Nasal cavity respiratory epithelium epithelial cell of viscerocranial mucosa (primary cell): Measurements from ENCODE around the gene OR10P1. TPM values are rescaled to one million over a fixed set of nuclear protein-coding genes. Genes with fewer than 3 reads are reported as not detected.

Source experiments
- total RNA-seq: library from RNA; depleted of rRNA; stranded (reverse); fragments of >200 nt; gene quantifications from 2 replicates; pipeline ENCODE4 v1.2.3, GENCODE V29; 2014

OR10P1 gene, protein sequence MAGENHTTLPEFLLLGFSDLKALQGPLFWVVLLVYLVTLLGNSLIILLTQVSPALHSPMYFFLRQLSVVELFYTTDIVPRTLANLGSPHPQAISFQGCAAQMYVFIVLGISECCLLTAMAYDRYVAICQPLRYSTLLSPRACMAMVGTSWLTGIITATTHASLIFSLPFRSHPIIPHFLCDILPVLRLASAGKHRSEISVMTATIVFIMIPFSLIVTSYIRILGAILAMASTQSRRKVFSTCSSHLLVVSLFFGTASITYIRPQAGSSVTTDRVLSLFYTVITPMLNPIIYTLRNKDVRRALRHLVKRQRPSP
- total RNA-seq: not detected in 2 replicates

DNA sequence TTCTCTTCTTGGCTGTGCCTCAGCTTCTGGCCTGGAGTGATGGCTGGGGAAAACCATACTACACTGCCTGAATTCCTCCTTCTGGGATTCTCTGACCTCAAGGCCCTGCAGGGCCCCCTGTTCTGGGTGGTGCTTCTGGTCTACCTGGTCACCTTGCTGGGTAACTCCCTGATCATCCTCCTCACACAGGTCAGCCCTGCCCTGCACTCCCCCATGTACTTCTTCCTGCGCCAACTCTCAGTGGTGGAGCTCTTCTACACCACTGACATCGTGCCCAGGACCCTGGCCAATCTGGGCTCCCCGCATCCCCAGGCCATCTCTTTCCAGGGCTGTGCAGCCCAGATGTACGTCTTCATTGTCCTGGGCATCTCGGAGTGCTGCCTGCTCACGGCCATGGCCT lies at the start of gene OR10P1:
Gene OR10P1 (plus strand): TSS at position 40 of the 400 bp plus-strand sequence. CDS start 0 bp downstream, at position 40.

Other genes starting within 250 kb of the OR10P1 start
- not detected in 2 replicates for gene OR6C65, start 236.4 kb upstream of the OR10P1 start, total RNA-seq
- not detected in 2 replicates for gene OR6C76, start 210.6 kb upstream of the OR10P1 start, total RNA-seq
- gene OR6C2, start 192.8 kb upstream of the OR10P1 start, total RNA-seq: not detected in 2 replicates
- not detected in 2 replicates for gene OR6C70, start 166.8 kb upstream of the OR10P1 start, total RNA-seq
- not detected in 2 replicates for gene OR6C68, start 144.5 kb upstream of the OR10P1 start, total RNA-seq
- gene OR6C4, start 87.3 kb upstream of the OR10P1 start, total RNA-seq: not detected in 2 replicates
- gene OR2AP1, start 64.4 kb upstream of the OR10P1 start, total RNA-seq: not detected in 2 replicates
- 0.34 and 1.2 TPM in 2 replicates for gene ITGA7, start 71.0 kb downstream of the OR10P1 start, total RNA-seq
- 36.6 and 40.0 TPM in 2 replicates for gene BLOC1S1, start 79.2 kb downstream of the OR10P1 start, total RNA-seq
- 0.85 and 1.0 TPM in 2 replicates for gene RDH5, start 83.5 kb downstream of the OR10P1 start, total RNA-seq
- gene CD63, start 92.1 kb downstream of the OR10P1 start, total RNA-seq: 605 and 1,092 TPM in 2 replicates
- gene GDF11, start 106.2 kb downstream of the OR10P1 start, total RNA-seq: 0.34 and 1.3 TPM in 2 replicates
- gene SARNP, start 180.8 kb downstream of the OR10P1 start, total RNA-seq: 79.6 and 88.2 TPM in 2 replicates
- 35.2 and 37.4 TPM in 2 replicates for gene ORMDL2, start 181.1 kb downstream of the OR10P1 start, total RNA-seq
- gene DNAJC14, start 192.7 kb downstream of the OR10P1 start, total RNA-seq: 37.9 and 41.4 TPM in 2 replicates
- gene MMP19, start 206.0 kb downstream of the OR10P1 start, total RNA-seq: under 0.01 and 0.28 TPM in 2 replicates